Kidney tubule cell (primary cell): ENCODE measurements around the gene PEX26.
"Not testable (repeated sequence)": the region's sequence is repeated elsewhere in the genome, so short reads cannot be mapped to it uniquely, and the experiment has no call there.

Experiments
- DNase-seq: peaks from one replicate; pipeline ENCODE4 v3.0.0-alpha.2; 2018; ENCODE audit warnings: low spot score

Gene PEX26

DNA sequence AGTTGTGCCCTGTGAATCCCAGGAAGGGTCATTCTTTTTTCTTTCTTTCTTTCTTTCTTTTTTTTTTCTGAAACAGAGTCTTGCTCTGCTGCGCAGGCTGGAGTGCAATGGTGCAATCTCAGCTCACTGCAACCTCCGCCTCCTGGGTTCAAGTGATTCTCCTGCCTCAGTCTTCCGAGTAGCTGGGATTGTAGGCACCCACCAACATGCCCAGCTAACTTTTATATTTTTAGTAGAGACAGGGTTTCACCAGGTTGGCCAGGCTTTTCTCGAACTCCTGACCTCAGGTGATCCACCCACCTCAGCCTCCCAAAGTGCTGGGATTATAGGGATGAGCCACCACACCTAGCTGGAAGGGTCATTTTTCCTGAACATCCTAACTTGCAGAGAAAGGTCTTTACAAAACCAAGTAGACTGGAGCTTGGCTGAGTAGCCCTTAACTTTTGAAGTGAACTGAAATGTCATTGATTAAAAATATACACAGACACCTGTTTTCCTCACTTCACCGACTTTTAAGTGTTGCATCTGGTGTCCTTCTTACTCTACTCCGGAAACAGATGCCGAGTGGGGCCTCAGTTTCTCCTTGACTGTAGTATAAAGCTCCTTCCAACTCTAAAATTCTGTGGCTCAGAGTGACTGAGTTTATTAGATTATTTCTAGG lies 6.4 kb upstream of the PEX26 start:
- not testable (repeated sequence) for DNase-seq

DNA sequence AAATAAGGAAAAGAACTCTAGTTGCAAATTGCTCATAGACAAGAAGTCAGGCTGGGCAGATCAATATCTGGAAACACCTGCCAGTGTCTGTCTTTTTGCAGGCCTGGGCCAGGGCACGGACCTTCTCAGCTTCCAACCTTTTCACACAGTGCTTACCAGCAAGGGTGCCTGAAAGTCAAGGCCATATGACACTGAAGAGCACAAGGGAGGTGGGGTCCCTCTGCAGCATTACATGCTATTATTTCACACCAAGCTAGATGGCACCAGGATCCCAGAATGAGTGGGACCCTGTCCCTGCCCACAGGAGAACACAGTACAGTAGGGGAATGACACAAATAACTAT lies 5.9 kb upstream of the PEX26 start:
- no peak for DNase-seq

DNA sequence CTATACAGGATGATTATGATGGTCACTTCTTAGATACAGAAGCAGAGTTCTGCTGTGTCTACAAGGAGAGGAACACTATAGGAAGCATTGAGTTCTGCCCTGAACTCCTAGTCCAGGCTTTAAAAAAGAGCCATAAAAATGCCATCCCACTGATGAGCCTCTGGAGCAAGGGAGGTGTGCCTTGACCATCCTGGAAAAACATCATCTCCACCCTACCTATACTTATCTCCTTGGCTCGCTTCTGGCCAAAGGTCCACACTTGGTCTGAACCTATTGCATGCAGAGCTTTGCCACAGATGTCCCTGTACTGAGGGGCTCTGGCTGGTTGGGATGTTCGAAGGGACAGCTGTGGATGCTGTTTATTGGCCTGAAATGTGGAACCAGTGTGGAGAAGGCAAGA lies 4.3 kb upstream of the PEX26 start:
- DNase-seq = no peak

DNA sequence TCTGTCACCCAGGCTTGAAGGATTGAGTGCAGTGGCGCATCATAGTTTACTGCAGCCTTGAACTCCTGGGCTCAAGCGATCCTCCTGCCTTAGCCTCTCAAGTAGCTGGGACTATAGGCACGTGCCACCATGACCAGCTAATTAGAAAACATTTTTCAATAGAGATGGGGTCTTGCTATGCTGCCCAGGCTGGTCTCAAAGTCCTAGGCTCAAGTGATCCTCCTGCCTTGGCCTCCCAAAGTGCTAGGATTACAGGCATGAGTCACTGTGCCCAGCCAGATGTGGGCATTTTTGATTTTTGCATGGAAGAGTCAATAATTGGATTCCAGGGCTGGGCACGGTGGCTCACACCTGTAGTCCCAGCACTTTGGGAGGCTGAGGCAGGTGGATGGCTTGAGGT lies 3.9 kb upstream of the PEX26 start:
- not testable (repeated sequence) for DNase-seq

DNA sequence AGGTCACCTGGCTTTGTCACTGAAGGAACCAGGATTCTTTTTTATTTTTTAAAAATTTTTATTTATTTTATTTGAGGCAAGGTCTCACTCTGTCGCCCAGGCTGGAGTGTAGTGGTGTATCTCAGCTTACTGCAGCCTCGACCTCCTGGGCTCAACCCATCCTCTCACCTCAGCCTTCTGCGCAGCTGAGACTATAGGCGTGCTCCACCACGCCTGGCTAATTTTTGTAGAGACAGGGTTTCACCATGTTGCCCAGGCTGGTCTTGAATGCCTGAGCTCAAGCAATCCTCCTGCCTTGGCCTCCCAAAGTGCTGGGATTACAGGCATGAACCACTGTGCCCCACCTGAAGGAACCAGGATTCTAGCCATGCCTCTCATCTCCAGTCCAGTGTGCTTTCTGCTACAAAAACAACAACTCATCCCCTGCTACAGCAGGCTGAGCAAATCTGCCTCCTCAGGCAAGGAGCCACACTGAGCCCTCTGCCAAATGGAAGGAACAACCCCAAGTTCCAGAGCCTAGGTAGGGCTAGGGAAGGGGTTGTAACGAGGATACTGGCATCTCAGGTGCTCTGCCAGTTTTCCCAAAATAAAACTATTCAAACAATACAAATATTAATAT lies 2.6 kb upstream of the PEX26 start:
- no peak for DNase-seq

DNA sequence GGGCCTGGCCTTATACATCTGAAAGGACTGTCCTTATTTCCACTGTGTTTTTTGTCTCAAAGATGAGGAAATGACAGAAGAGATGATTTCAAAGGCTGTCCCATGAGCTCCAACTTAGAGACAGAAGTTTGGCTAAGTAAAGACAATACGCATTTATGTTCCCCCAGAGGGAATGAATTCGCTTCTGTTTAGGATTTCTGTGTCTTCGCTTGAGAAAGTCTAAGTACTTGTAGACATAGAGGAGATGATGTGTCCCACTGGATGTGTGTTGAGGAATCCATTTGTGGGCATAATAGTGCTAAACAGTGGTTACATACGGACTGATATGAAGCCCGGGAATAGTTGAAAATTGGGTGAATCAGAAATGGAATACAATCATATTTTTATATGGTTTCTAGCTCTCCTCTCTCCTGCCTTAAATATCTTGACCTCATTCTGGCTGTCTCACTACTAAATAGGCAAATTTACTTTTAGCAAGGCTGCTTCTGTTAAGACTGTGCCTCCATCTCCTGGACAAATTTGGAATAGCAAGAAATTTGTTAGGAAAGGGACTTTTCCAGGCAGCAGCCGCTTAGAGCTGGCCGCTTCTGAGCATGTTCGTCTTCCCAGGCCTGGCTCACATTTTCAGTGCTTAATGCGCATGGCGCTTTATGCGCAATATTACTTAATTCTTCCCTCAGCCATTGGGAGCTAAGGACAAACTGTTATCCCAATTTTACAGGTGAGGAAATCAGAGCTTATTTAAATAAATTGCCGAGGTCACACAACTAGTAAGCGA lies 1.9 kb upstream of the PEX26 start:
- peak; percentile 91 for DNase-seq

DNA sequence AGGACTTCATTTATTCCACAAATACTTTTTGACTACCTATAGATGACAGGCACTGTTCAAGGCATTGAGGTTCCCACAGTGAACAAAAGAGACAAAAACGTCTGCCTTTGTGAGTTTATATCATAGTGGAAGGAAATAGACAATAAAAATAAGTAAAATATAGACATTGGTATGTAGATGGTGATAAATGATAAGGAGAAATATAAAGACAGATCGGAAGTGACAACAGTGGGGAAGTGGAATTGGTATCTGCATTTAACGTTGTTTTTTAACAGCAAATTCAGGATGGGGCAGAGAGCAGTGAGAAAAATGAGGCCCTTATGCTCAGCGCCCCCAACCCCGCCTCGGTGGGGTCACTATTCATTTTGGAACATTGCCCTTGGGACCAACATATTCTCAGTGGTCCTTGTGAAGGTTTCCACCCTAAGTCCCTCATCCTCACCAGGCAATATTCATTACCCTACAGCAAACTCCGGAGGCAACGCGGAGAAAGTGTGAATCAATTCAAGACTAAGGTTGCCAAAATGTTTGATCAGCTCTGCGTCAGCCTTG lies 627 bp upstream of the PEX26 start:
- no peak for DNase-seq

DNA sequence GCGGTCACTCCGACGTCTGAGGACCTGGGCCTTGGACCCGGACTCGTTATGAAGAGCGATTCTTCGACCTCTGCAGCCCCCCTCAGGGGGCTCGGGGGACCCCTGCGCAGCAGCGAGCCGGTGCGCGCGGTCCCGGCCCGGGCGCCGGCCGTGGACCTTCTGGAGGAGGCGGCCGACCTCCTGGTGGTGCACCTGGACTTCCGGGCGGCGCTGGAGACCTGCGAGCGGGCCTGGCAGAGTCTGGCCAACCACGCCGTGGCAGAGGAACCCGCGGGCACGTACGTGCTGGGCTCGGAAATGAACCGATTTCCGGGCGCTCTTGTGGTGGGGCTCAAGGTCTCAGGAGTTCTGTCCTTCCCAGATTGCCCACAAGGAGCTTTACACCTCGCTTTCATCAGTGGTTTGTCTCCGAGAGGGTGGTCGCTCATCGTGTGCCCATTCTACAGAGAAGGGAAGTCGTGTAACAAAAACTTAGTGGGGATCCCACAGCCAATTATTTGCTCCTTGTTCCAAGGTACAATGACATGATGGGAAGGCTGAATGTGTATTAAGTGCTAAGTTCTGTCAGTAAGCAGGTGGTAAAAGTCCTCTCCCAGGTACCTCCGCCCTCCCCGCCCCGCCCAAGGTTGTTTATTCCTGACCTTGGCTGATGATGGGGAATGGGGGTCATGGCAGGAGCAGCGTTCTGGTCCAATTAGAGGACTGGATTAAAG lies 695 bp downstream of the PEX26 start:
- peak; percentile 78 for DNase-seq

DNA sequence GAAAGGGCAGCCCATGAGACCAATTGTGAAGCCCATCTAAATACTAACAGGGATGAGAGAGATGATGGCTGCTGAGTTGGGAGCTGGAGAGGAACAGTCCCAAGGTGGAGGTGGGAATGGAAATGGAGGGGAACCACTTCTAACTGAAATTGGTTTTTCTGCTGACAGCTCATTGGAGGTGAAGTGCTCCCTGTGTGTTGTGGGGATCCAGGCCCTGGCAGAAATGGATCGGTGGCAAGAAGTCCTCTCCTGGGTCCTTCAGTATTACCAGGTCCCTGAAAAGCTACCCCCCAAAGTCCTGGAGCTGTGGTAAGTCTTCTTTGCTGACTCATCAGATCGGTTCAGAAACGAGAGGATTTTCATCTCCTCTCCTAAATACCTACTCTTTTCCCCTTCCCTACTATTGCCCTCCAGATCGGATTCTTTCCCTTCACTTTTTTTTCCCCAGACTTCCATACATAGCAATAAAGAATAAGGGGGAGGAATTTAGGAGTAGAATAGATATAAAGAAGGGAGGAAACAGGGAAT lies 2.0 kb downstream of the PEX26 start:
- no peak for DNase-seq

DNA sequence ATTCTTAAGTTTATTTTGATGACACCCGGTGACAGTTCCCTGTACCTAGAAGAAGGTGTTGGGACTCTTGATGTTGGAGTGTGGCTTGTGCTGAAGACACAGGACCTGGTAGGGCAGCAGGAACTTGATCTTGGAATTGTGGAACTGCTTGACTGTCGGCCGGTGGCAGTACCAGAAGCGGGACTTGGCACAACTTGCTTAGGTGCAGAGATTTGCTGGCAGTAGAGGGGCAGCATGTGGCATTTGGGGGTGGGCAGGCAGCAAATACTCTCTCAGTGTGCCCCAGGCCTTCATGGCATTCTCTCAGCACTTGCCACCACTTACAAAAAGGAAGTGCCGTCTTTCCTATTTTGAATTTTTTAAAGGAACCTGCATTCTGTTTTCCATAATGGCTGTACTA lies 3.6 kb downstream of the PEX26 start:
- no peak for DNase-seq

DNA sequence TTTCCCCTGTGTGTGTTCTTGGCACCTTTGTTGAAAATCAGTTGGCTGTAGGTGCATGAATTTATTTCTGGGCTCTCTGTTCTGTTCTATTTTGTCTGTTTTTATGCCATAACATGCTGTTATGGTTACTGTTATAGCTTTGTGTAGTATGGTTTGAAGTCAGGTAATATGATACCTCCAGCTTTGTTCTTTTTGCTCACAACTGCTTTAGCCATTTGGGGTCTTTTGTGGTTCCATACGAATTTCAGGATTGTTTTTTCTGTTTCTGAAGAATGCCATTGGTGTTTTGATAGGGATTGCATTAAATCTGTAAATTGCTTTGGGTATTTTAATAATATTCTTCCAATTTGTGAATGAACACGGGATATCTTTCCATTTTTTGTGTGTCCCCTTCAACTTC lies 4.7 kb downstream of the PEX26 start:
- no peak for DNase-seq

DNA sequence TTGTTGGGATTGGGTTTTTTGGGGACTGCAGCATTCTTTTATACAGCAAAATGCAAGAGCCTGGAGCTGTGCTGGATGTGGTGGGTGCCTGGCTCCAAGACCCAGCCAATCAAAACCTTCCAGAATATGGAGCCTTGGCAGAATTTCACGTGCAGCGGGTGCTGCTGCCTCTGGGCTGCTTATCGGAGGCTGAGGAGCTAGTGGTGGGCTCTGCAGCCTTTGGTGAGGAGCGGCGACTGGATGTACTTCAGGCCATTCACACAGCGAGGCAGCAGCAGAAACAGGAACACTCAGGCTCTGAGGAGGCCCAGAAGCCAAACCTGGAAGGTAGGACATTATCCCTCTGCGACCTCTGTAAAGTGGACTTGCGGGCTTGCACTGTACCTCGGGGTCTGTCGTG lies 5.6 kb downstream of the PEX26 start:
- no peak for DNase-seq

DNA sequence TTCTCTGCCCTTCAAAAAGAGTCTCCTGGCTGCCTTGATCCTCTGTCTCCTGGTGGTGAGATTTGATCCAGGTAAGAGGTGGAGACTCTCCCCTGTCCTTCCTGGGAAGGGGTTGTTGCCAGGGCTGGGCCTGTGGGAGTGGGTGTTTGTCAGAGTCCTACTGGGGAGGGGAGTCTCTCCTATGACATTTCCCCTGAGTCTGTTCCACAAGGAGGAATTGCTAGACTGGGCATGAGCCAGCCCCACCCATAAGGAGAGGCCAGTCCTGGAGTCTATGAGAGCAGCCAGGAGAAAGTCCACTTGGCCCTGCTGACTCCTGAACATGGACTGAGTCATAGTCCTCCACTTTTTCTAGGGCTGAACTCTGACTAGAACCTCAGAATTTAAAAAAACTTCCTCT lies 7.4 kb downstream of the PEX26 start:
- peak; percentile 71 for DNase-seq

DNA sequence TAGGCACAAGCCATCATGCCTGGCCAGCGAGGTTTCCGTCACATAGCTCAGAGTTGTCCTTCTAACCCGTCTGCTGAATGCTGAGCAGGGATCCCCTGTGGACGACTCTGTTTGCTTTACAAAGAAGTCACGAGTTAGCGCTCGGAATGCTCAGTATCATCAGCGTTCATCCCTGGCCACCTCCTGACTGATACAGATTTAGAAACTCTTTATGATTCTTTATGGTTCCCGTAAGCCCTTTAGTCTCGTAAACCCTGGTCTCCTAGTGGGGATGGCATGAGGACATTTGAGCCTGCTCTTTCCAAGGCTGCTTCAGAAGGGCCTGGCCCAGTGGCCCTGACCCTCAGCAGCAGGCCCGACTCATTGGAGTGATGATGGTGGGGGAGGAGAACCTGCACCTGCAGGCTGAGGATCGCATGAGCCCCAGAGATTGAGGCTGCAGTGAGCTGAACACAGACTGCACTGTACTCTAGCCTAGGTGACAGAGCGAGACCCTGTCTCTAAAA lies 9.6 kb downstream of the PEX26 start:
- DNase-seq = no peak

DNA sequence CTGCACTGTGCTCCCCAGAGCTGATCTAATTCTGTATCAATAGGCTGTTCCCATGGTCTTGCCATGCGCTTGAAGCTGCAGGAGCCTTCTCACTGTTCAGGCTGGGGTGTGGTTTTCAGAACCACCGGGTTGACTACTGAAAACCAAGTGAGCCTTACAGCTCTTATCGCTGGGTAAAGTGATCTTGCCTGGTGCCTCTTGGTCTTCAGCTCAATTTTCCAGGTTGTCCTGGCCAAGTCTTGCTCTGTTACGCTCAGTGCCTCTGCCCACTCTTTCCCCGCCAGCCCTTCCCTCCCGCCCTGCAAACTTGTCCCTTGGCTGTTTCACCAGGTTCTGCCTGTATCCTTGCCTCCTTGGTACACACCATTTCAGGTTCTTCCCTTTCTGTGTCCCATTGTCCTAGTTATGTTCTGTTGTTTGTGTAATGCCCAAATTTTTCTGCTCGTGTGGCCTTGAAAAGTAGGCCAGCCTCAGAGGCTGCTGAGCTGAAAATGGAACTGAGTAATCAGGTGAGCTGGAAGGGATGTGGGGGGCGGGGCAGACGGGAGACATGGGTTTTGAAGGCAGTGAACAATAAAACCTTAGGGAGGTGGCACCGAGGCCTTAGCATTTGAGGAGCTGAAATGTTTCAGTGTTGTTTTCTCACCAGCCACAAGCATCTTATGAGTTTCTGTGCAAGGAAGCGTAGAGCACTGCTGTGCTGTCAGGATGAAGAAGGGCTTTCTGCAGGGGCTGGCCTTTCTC lies 11.2 kb downstream of the PEX26 start:
- DNase-seq = peak; percentile 79

DNA sequence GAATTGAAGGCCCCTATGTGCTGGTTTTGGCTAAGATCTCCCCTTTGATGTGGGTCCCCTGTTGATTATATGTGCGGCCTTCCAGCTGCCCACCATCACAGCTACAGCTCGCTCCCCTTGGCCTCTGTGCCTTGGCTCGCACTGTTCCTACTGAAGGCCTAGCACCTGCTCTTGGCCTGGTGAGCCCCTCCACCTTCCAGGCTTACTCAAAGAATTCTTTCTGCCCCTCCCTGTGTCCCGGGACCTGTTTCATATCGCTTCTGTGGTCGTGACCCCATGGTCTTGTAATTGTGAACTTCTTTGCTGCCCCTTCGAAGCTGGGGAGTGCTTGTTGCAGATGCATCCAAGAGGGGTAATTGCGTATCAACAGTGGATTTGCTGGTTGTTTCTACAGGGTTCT lies 12.5 kb downstream of the PEX26 start:
- DNase-seq = no peak

DNA sequence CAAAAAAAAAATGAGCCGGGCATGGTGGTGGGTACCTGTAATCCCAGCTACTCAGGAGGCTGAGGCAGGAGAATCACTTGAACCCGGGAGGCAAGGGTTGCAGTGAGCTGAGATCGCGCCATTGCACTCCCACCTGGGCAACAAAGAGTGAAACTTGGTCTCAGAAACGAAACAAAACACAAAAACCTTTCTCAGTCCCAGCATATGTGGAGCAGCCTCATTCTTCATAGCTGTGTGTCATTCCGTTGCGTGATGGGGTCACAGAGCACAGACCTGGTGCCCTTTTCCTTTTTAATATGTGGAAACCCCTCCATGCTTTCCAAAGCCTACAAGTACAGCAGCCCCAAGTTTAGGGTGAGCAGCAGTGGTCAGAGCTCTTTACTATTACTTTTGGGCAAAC lies 13.7 kb downstream of the PEX26 start:
- DNase-seq = no peak

DNA sequence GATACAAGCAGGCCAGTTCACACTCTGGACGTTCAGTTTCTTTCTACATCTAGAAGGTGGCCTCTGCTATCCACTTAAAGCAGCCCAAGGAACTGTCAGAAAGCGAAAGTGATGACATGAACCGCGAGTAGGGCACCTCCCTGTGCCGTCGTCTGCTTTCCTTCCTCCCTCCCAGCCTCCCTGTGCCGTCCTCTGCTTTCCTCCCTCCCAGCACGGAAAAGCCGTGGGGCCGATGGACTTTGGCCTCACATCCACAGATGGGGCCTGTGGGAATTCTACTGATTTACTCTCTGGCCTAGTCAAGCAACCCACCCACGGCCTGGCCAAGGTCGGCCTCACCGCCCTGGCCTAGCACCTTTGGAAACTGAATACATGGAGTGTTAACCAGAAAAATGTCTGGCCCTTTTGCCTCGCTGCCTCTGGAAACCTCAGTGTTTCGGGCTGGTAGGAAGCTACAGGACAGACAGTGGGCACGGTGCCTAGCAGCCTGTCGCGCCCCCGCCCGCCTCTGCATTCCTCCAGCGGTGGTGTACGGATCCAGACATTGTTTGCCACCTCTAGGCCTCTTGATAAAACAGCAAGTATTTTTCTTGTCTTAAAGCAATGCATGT lies 14.2 kb downstream of the PEX26 start:
- peak; percentile 83 for DNase-seq

DNA sequence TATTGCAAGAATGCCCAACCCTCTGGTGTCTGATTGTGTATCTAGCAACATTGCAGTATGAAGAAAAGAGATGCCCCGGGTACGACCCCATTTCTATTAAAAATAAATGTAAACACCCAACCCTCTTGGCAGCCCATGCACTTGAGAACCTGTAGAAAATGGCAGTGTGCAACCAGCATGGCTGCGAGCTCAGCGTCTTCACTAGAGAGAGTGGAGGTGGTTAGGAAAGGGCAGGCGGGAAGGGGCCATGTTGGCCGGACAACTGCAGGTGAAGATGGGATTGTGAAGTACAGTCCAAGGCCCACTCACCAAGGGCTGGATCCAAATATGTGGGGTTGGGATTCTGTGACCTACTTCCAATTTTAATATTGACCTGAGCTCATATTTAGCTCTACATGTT lies 15.9 kb downstream of the PEX26 start:
- no peak for DNase-seq

DNA sequence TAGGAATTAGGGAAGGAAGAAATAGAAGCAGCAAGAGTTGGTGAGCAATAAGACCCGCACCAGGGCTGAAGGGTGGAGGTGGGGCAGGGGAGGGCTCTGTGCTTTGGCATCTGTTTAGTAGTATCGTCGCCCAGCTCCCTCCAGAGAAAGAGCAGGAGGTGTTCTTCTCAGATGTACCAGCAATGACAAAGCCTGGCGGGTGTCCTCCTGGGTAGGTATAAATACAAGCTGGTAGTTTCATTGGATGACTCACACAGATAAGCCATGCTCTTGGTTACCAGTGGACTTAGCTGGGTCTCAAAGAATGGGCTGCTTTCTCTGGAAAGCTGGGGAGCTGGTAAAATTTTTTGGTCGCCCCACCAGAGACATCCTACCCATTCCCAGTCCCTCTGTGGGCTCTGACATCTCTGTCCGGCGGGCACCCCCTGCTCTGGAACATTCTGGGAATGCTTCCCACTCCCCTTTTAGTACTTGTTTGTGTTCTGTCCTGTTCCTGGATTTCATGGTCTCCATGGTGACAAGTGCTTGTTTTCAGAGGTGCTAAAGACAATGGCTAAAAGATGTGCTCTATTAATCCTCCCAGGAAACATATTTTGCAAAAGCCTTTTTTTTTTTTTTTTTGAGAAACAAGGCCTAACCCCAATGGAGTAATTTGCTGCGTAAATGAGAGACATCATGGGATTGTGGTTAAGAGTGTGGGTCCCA lies 17.5 kb downstream of the PEX26 start:
- DNase-seq = peak; percentile 84
